Prostate gland (tissue), 2 donors: Measurements from ENCODE around the gene ANKS4B. TPM values are rescaled to one million over a fixed set of nuclear protein-coding genes. Genes with fewer than 3 reads are reported as not detected.
"Not testable (repeated sequence)": the region's sequence is repeated elsewhere in the genome, so short reads cannot be mapped to it uniquely, and the experiment has no call there.

Source experiments
- DNase-seq: peaks from one replicate; pipeline ENCODE4 v3.0.0-alpha.2; 2019; ENCODE audit warnings: low spot score
- H3K27ac ChIP-seq, 2 donors: fragments of 200-600 bp; sonication (generic); 2 replicates each; pipeline ENCODE4 v1.5.1; 2017 to 2019
- H3K27me3 ChIP-seq: fragments of 200-600 bp; sonication (generic); replicated peaks from 2 replicates; pipeline ENCODE4 v1.5.1; 2019; ENCODE audit not compliant: insufficient read depth
- H3K36me3 ChIP-seq, 2 donors: fragments of 200-600 bp; sonication (generic); 1 replicate in 1 of 2; 2 replicates in 1 of 2; pipeline versions ENCODE4 v1.5.1 to v1.8.1; 2017 to 2019
- H3K4me1 ChIP-seq: fragments of 200-600 bp; sonication (generic); replicated peaks from 2 replicates; pipeline ENCODE4 v1.5.1; 2019
- H3K4me3 ChIP-seq, 2 donors: fragments of 200-600 bp; sonication (generic); 2 replicates each; pipeline ENCODE4 v1.5.1; 2017 to 2019
- H3K9me3 ChIP-seq: fragments of 200-600 bp; sonication (generic); 2 replicates; pipeline ENCODE4 v1.5.1; 2017
- POLR2A ChIP-seq: fragments of 450-650 bp; IDR thresholded peaks from one replicate; pipeline ENCODE4 v1.6.1; 2016; ENCODE audit warnings: antibody characterized with exemption, mild to moderate bottlenecking
- POLR2AphosphoS5 ChIP-seq: sonication (generic); formaldehyde crosslinking; IDR thresholded peaks from one replicate; pipeline ENCODE4 v1.6.1; 2017; ENCODE audit warnings: antibody characterized with exemption
- WGBS: methylation state at CpG from one replicate; pipeline ENCODE4 v1.1.5; 2018; 5-methylcytosine and 5-hydroxymethylcytosine counted together
- intact Hi-C: fragments of 100-400 bp; cut with DNase I; formaldehyde crosslinking; loops from one replicate; pipeline ENCODE4 v1.14.2; 2022
- total RNA-seq, 2 donors: library from RNA; depleted of rRNA; stranded (reverse); fragments of >200 nt; gene quantifications; one replicate each; pipeline ENCODE4 v1.1.0, GENCODE V29; 2016
- TF ChIP-seq, protein P1 (sequence below), 4 experiments: fragments of 200-600 bp in 2 of 4; fragments of 450-650 bp in 2 of 4; sonication (generic) in 2 of 4; IDR thresholded peaks; 1 replicate in 3 of 4; 2 replicates in 1 of 4; pipeline ENCODE4 v1.5.1; 2016 to 2019; ENCODE audit warnings: antibody characterized with exemption in 4 of 4, mild to moderate bottlenecking in 2 of 4, moderate library complexity in 2 of 4

Gene ANKS4B
- total RNA-seq, 2 donors from 2014 or later = not detected

DNA sequence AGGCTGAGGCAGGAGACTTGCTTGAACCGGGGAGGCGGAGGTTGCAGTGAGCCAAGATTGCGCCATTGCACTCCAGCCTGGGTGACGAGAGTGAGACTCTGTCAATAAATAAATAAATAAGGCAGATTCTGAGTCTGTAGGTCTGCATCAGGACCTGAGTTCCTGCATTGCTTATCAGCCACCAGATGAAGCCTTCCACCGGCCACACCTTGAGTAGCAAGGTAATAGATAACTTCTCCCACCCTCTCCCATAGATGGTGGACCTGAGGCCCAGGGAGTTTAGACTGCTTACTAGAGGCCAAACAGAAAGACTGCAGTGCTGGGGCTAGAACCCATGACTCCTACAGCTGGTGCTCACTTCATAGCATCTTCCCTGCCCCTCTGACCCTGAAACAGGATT is 44.2 kb upstream of the ANKS4B start:
- Histone ChIP-seq H3K9me3 (no peaks in the 10 kb centered on the region), H3K27ac (no peak overlapping the region), H3K4me3 (no peak overlapping the region), H3K27me3 (no peaks in the 10 kb centered on the region), H3K4me1 (no peaks in the 10 kb centered on the region), H3K36me3 (no peaks in the 10 kb centered on the region)
- TF ChIP-seq, protein P1, sequence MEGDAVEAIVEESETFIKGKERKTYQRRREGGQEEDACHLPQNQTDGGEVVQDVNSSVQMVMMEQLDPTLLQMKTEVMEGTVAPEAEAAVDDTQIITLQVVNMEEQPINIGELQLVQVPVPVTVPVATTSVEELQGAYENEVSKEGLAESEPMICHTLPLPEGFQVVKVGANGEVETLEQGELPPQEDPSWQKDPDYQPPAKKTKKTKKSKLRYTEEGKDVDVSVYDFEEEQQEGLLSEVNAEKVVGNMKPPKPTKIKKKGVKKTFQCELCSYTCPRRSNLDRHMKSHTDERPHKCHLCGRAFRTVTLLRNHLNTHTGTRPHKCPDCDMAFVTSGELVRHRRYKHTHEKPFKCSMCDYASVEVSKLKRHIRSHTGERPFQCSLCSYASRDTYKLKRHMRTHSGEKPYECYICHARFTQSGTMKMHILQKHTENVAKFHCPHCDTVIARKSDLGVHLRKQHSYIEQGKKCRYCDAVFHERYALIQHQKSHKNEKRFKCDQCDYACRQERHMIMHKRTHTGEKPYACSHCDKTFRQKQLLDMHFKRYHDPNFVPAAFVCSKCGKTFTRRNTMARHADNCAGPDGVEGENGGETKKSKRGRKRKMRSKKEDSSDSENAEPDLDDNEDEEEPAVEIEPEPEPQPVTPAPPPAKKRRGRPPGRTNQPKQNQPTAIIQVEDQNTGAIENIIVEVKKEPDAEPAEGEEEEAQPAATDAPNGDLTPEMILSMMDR (IDR thresholded peaks at IDR 0.05) = no peak
- TF ChIP-seq POLR2AphosphoS5 (no peak), POLR2A (no peak)
- DNase-seq = no peak
- 88% methylated on average over 5 of the region's 5 CpGs for WGBS
- intact Hi-C loops = loop anchor here (5.0 to 10.0 kb wide), 3 partner anchors 88 to 1485 kb away; partner anchors contain the start of gene CRYM

- Histone ChIP-seq H3K4me3 (no peak overlapping the region), H3K36me3 (no peaks in the 10 kb centered on the region), H3K9me3 (no peaks in the 10 kb centered on the region), H3K27me3 (no peaks in the 10 kb centered on the region), H3K27ac (no peak overlapping the region), H3K4me1 (no peaks in the 10 kb centered on the region)
- intact Hi-C loops = no loop called here
- no peak for DNase-seq
- 95% methylated on average over 4 of the region's 4 CpGs for WGBS
- TF ChIP-seq POLR2AphosphoS5 = no peak
These were observed 43.5 kb upstream of the ANKS4B start for GRCh38 chr16:21190013-21190412.

DNA sequence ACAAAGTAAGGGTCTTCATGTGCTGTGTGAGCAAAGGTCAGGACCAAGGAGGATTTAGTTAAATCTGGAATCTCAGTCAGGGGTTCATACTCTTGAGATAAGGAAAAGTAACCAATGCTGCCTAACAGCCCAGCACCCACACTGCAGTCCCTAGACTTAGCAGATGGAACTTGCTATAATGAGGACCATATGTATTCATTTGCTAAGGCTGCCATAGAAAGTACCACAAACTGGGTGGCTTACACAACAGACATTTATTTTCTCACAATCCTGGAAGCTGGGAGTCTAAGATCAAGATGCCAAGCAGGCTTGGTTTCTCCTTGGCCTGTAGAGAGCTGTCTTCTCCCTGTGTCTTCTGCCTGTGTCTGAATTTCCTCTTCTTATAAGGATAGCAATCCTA is 42.9 kb upstream of the ANKS4B start:
- no peaks in the 10 kb centered on the region for H3K36me3 ChIP-seq
- no peaks in the 10 kb centered on the region for H3K27me3 ChIP-seq
- H3K4me3 ChIP-seq = no peak overlapping the region
- no peaks in the 10 kb centered on the region for H3K4me1 ChIP-seq
- no peaks in the 10 kb centered on the region for H3K9me3 ChIP-seq
- no peak for TF ChIP-seq POLR2A
- TF ChIP-seq, protein P1 (IDR thresholded peaks at IDR 0.05) = no peak
- no peak for TF ChIP-seq POLR2AphosphoS5
- no peak for DNase-seq
- intact Hi-C loops = no loop called here
- H3K27ac ChIP-seq = no peak overlapping the region

GRCh38 chr16:21192991-21193390 is 40.5 kb upstream of the ANKS4B start:
- no peak for TF ChIP-seq POLR2A
- TF ChIP-seq, protein P1 (IDR thresholded peaks at IDR 0.05) = no peak
- no peak for TF ChIP-seq POLR2AphosphoS5

DNA sequence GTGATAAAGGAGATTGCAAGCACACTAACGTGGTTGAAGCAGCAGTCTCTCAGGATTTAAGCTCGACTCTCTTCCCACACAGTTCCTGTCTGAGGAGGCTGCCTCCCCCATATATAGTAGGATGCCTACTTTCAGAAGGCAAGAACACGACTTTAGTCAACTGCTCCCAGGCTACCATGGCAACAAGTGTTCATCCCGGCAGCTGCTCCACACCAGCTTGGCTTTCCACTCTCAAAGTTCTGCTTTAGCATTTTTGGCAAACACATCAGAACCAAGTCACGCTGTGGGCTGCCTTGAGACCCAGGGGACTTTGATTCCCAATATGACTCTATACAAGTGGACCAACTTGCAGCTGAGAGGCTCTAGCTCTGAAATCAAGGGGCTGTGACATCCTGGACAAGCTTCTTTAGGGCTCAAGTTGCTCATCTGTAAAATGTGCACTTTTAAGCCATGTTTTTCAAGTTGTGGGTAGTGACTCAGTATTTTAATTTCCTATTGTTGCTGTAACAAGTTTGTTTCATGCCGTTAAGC is 38.7 kb upstream of the ANKS4B start:
- no peaks in the 10 kb centered on the region for H3K4me1 ChIP-seq
- H3K9me3 ChIP-seq = no peaks in the 10 kb centered on the region
- no peaks in the 10 kb centered on the region for H3K36me3 ChIP-seq
- H3K27me3 ChIP-seq = no peaks in the 10 kb centered on the region
- no peak overlapping the region for H3K27ac ChIP-seq
- TF ChIP-seq, protein P1 (IDR thresholded peaks at IDR 0.05) = no peak
- TF ChIP-seq POLR2A (no peak), POLR2AphosphoS5 (no peak)
- no peak for DNase-seq
- intact Hi-C loops = no loop called here
- H3K4me3 ChIP-seq = no peak overlapping the region
- 49% methylated on average over 6 of the region's 6 CpGs for WGBS

More at GRCh38 chr16:21192991-21193390, 40.5 kb upstream of the ANKS4B start:
- Histone ChIP-seq H3K9me3 (no peaks in the 10 kb centered on the region), H3K27me3 (no peaks in the 10 kb centered on the region), H3K36me3 (no peaks in the 10 kb centered on the region), H3K27ac (no peak overlapping the region), H3K4me1 (no peaks in the 10 kb centered on the region), H3K4me3 (no peak overlapping the region)
- intact Hi-C loops = no loop called here
- DNase-seq = no peak
- 33% methylated on average over 1 of the region's 1 CpG for WGBS

GRCh38 chr16:21195330-21195729 is 38.2 kb upstream of the ANKS4B start:
- H3K36me3 ChIP-seq, H3K27ac ChIP-seq, H3K9me3 ChIP-seq, H3K4me3 ChIP-seq, intact Hi-C loops, H3K4me1 ChIP-seq, H3K27me3 ChIP-seq, DNase-seq: not testable (repeated sequence)
- 91% methylated on average over 8 of the region's 8 CpGs for WGBS
